GM18861 (cell line): ENCODE measurements around the gene ATP7B.
"Not testable (repeated sequence)": the region's sequence is repeated elsewhere in the genome, so short reads cannot be mapped to it uniquely, and the experiment has no call there.

Experiments
- ATAC-seq: cut with Tn5 transposase; IDR thresholded peaks from one replicate; pipeline ENCODE4 v1.9.1; 2021; ENCODE audit not compliant: unreplicated experiment

The ATP7B gene

GRCh38 chr13:52010890-52011631 lies at the start of gene ATP7B:
TSS of gene ATP7B (minus strand) at chr13:52011450. CDS start at chr13:52011337, 113 bp downstream.
- no peak for ATAC-seq

GRCh38 chr13:52053460-52053859 lies 42.2 kb upstream of the ATP7B start:
- ATAC-seq, result no peak

- no peak for ATAC-seq
Measured at GRCh38 chr13:52051400-52051799, 40.1 kb upstream of the ATP7B start.

GRCh38 chr13:52048516-52048915 lies 37.3 kb upstream of the ATP7B start:
- no peak for ATAC-seq

- ATAC-seq, result no peak
Measured at GRCh38 chr13:52047463-52047862, 36.2 kb upstream of the ATP7B start.

- no peak for ATAC-seq
Measured at GRCh38 chr13:52043675-52044074, 32.4 kb upstream of the ATP7B start.

GRCh38 chr13:52036037-52036436 lies 24.8 kb upstream of the ATP7B start:
- no peak for ATAC-seq

- no peak for ATAC-seq
Measured at GRCh38 chr13:52034616-52035226, 23.5 kb upstream of the ATP7B start.

GRCh38 chr13:52033039-52033438 lies 21.8 kb upstream of the ATP7B start:
- no peak for ATAC-seq

GRCh38 chr13:52030401-52030800 lies 19.2 kb upstream of the ATP7B start:
- ATAC-seq, result not testable (repeated sequence)

- ATAC-seq, result no peak
Measured at GRCh38 chr13:52029569-52029968, 18.3 kb upstream of the ATP7B start.

GRCh38 chr13:52027832-52028231 lies 16.6 kb upstream of the ATP7B start:
- no peak for ATAC-seq

GRCh38 chr13:52026246-52026626 lies 15.0 kb upstream of the ATP7B start:
- ATAC-seq, result no peak

GRCh38 chr13:52025475-52026245 lies 14.4 kb upstream of the ATP7B start:
- ATAC-seq, result no peak

- no peak for ATAC-seq
Measured at GRCh38 chr13:52024481-52024880, 13.2 kb upstream of the ATP7B start, which contains the start of gene UTP14C. TSS of gene UTP14C (plus strand) at chr13:52024691. CDS start at chr13:52028805, 4,114 bp downstream.

GRCh38 chr13:52022356-52022755 lies 11.1 kb upstream of the ATP7B start:
- ATAC-seq, result no peak

GRCh38 chr13:52020191-52020590 lies 8.9 kb upstream of the ATP7B start:
- ATAC-seq, result no peak

GRCh38 chr13:52016296-52016695 lies 5.0 kb upstream of the ATP7B start:
- ATAC-seq, result no peak

- ATAC-seq, result no peak
Measured at GRCh38 chr13:52012512-52012836, 1.2 kb upstream of the ATP7B start.

GRCh38 chr13:52011632-52012511 lies 622 bp upstream of the ATP7B start, which contains the start of gene ALG11:
TSS of gene ALG11 (plus strand) at chr13:52012398. CDS start at chr13:52012419, 21 bp downstream.
- peak; percentile 99 for ATAC-seq

- no peak for ATAC-seq
Measured at GRCh38 chr13:52009946-52010345, 1.3 kb downstream of the ATP7B start.
